ENCODE measurements around the gene CPXM2. TPM values are rescaled to one million over a fixed set of nuclear protein-coding genes. Genes with fewer than 3 reads are reported as not detected.

Gene CPXM2
- total RNA-seq, 2 donors from 2014 or later = 98.3 to 200 TPM

GRCh38 chr10:123766761-123767160 lies 124.8 kb downstream of the CPXM2 start:
- intact Hi-C loops (cut with DNase I) = no loop called here
- no peak for DNase-seq (ENCODE audit: low spot score)

- intact Hi-C loops (cut with DNase I) = no loop called here
- DNase-seq (ENCODE audit: low spot score) = no peak
Measured at GRCh38 chr10:123766012-123766411, 125.6 kb downstream of the CPXM2 start.

- no peak for DNase-seq (ENCODE audit: low spot score)
Measured at GRCh38 chr10:123761666-123762230, 129.9 kb downstream of the CPXM2 start.

GRCh38 chr10:123761038-123761428 lies 130.6 kb downstream of the CPXM2 start:
- intact Hi-C loops (cut with DNase I) = no loop called here
- no peak for DNase-seq (ENCODE audit: low spot score)

More at GRCh38 chr10:123761666-123762230, 129.9 kb downstream of the CPXM2 start:
- intact Hi-C loops (cut with DNase I) = no loop called here

- intact Hi-C loops (cut with DNase I) = no loop called here
- DNase-seq (ENCODE audit: low spot score) = no peak
Measured at GRCh38 chr10:123760356-123761037, 131.1 kb downstream of the CPXM2 start.

- DNase-seq (ENCODE audit: low spot score) = no peak
- intact Hi-C loops (cut with DNase I) = no loop called here
Measured at GRCh38 chr10:123759501-123760031, 132.0 kb downstream of the CPXM2 start.

GRCh38 chr10:123759041-123759440 lies 132.6 kb downstream of the CPXM2 start:
- intact Hi-C loops (cut with DNase I) = no loop called here
- no peak for DNase-seq (ENCODE audit: low spot score)

GRCh38 chr10:123757853-123758252 lies 133.8 kb downstream of the CPXM2 start:
- no peak for DNase-seq (ENCODE audit: low spot score)
- intact Hi-C loops (cut with DNase I) = no loop called here

GRCh38 chr10:123755061-123755460 lies 136.5 kb downstream of the CPXM2 start:
- intact Hi-C loops (cut with DNase I) = no loop called here
- DNase-seq (ENCODE audit: low spot score) = no peak

- no peak for DNase-seq (ENCODE audit: low spot score)
- intact Hi-C loops (cut with DNase I) = no loop called here
Measured at GRCh38 chr10:123754123-123754522, 137.5 kb downstream of the CPXM2 start.

GRCh38 chr10:123751342-123752134 lies 140.1 kb downstream of the CPXM2 start:
- DNase-seq (ENCODE audit: low spot score) = no peak
- intact Hi-C loops (cut with DNase I) = no loop called here

- no peak for DNase-seq (ENCODE audit: low spot score)
- intact Hi-C loops (cut with DNase I) = no loop called here
Measured at GRCh38 chr10:123750901-123751300, 140.7 kb downstream of the CPXM2 start.

GRCh38 chr10:123748711-123749110 lies 142.9 kb downstream of the CPXM2 start:
- DNase-seq (ENCODE audit: low spot score) = no peak
- intact Hi-C loops (cut with DNase I) = loop anchor here (10.0 kb wide), 1 partner anchor 216 kb away; no protein-coding TSS in a partner anchor

- DNase-seq (ENCODE audit: low spot score) = no peak
- intact Hi-C loops (cut with DNase I) = loop anchor here (10.0 kb wide), 1 partner anchor 217 kb away; no protein-coding TSS in a partner anchor
Measured at GRCh38 chr10:123747426-123747825, 144.2 kb downstream of the CPXM2 start.

- DNase-seq (ENCODE audit: low spot score) = no peak
- intact Hi-C loops (cut with DNase I) = loop anchor here (10.0 kb wide), 1 partner anchor 218 kb away; no protein-coding TSS in a partner anchor
Measured at GRCh38 chr10:123746942-123747341, 144.7 kb downstream of the CPXM2 start.

GRCh38 chr10:123746520-123746919 lies 145.1 kb downstream of the CPXM2 start:
- intact Hi-C loops (cut with DNase I) = loop anchor here (10.0 kb wide), 1 partner anchor 218 kb away; no protein-coding TSS in a partner anchor
- DNase-seq (ENCODE audit: low spot score) = no peak

GRCh38 chr10:123746061-123746460 lies 145.5 kb downstream of the CPXM2 start:
- intact Hi-C loops (cut with DNase I) = loop anchor here (10.0 kb wide), 1 partner anchor 219 kb away; no protein-coding TSS in a partner anchor
- DNase-seq (ENCODE audit: low spot score) = no peak

GRCh38 chr10:123744224-123744536 lies 147.4 kb downstream of the CPXM2 start:
- no peak for DNase-seq (ENCODE audit: low spot score)
- intact Hi-C loops (cut with DNase I) = loop anchor here (10.0 kb wide), 1 partner anchor 221 kb away; no protein-coding TSS in a partner anchor

GRCh38 chr10:123743441-123744223 lies 148.0 kb downstream of the CPXM2 start:
- intact Hi-C loops (cut with DNase I) = loop anchor here (10.0 kb wide), 1 partner anchor 221 kb away; no protein-coding TSS in a partner anchor
- DNase-seq (ENCODE audit: low spot score) = no peak

Data from posterior vena cava (tissue), 2 donors.